ENCODE data around the gene LNPK. TPM values are rescaled to one million over a fixed set of nuclear protein-coding genes. Genes with fewer than 3 reads are reported as not detected.

LNPK gene
- total and polyA plus RNA-seq, 2 experiments from 2014 or later = 5.4 to 8.1 TPM

DNA sequence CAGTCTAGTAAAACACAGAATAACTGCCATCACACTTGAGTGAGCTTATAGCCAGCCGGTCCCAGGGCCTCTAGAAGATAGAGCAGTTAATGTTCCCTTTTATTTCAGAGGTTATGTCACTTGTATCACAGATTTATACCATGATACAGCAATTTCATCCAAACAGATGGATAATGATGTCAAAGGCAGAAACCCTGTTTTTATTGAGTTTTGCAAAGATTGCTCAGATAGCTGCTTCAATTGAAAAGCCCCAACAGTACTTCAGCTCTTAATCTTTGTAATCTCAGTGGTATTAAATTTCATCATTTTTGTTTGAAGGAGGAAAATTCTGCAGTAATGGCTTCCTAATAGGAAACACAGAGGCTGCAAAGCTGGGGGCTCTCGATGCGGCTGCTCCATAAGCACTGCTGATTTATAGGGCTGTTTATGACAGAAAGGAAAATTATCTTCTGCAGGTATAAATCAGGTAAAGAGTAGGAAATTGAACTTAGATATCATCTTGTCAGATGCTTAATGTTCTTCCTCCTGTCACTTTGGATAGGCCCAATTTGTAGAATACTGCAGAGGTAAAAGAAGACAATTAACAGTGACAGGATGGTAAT lies 112.3 kb downstream of the LNPK start:
- H3K36me3 ChIP-seq (ENCODE audit: insufficient read depth) = no peaks in the 10 kb centered on the region

More for the DNA sequence above, 112.3 kb downstream of the LNPK start:
- Histone ChIP-seq H3K4me1 (ENCODE audit: insufficient read depth) (peaks cover 3% of the 10 kb centered on the region; the same call in 1 of the 2 replicates), H3K4me2 (no peak overlapping the region), H3K27me3 (ENCODE audit: insufficient read depth) (no peaks in the 10 kb centered on the region), H3K79me2 (replicated peaks; ENCODE audit: insufficient read depth) (no peaks in the 10 kb centered on the region), H2AFZ (no peak overlapping the region; the same call in 1 of the 2 replicates), H3F3A (replicated peaks; ENCODE audit: low read depth) (no peaks in the 10 kb centered on the region), H3K4me3 (no peak overlapping the region), H3K27ac (ENCODE audit: low read depth) (no peak overlapping the region), H4K20me1 (replicated peaks; ENCODE audit: insufficient read depth) (no peaks in the 10 kb centered on the region), H3K9me2 (ENCODE audit: insufficient read depth) (no peaks in the 10 kb centered on the region)
- no peak for ATAC-seq
- H3K27me3 Mint-ChIP-seq (ENCODE audit: insufficient read depth, low read depth, poor library complexity) = no peaks in the 10 kb centered on the region
- H3K9me3 Mint-ChIP-seq = no peaks in the 10 kb centered on the region
- H3K4me1 Mint-ChIP-seq = peaks cover 4% of the 10 kb centered on the region; the same call in 1 of the 3 replicates
- TF ChIP-seq ZNF114 (CRISPR knock-in tag; IDR thresholded peaks at IDR 0.05) = no peak
- TF ChIP-seq CREB1 (CRISPR knock-in tag; IDR thresholded peaks at IDR 0.05; ENCODE audit: low read depth) = no peak
- TF ChIP-seq ETS1 (IDR thresholded peaks at IDR 0.05) = no peak
- TF ChIP-seq, protein P1, sequence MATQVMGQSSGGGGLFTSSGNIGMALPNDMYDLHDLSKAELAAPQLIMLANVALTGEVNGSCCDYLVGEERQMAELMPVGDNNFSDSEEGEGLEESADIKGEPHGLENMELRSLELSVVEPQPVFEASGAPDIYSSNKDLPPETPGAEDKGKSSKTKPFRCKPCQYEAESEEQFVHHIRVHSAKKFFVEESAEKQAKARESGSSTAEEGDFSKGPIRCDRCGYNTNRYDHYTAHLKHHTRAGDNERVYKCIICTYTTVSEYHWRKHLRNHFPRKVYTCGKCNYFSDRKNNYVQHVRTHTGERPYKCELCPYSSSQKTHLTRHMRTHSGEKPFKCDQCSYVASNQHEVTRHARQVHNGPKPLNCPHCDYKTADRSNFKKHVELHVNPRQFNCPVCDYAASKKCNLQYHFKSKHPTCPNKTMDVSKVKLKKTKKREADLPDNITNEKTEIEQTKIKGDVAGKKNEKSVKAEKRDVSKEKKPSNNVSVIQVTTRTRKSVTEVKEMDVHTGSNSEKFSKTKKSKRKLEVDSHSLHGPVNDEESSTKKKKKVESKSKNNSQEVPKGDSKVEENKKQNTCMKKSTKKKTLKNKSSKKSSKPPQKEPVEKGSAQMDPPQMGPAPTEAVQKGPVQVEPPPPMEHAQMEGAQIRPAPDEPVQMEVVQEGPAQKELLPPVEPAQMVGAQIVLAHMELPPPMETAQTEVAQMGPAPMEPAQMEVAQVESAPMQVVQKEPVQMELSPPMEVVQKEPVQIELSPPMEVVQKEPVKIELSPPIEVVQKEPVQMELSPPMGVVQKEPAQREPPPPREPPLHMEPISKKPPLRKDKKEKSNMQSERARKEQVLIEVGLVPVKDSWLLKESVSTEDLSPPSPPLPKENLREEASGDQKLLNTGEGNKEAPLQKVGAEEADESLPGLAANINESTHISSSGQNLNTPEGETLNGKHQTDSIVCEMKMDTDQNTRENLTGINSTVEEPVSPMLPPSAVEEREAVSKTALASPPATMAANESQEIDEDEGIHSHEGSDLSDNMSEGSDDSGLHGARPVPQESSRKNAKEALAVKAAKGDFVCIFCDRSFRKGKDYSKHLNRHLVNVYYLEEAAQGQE (IDR thresholded peaks at IDR 0.05; ENCODE audit: unreplicated experiment) = no peak
- no peak for TF ChIP-seq ZNF331 (CRISPR knock-in tag; IDR thresholded peaks at IDR 0.05; ENCODE audit: low read depth)
- TF ChIP-seq NANOG (IDR thresholded peaks at IDR 0.05; ENCODE audit: borderline replicate concordance) = no peak
- no peak for TF ChIP-seq EZH2 (IDR thresholded peaks at IDR 0.05; ENCODE audit: low read depth, unreplicated experiment)
- no peak for TF ChIP-seq STAT1 (IDR thresholded peaks at IDR 0.05; ENCODE audit: unreplicated experiment)
- no peak for TF ChIP-seq CTCF (conservative IDR thresholded peaks at IDR 0.05; ENCODE audit: low read depth in 2 of 2)
- TF ChIP-seq EZH2phosphoT487 (IDR thresholded peaks at IDR 0.05; ENCODE audit: unreplicated experiment) = no peak
- TF ChIP-seq ZNF462 (CRISPR knock-in tag; IDR thresholded peaks at IDR 0.05) = no peak
- TF ChIP-seq POLR2AphosphoS5 (IDR thresholded peaks at IDR 0.05; ENCODE audit: low read depth) = no peak
- no peak for TF ChIP-seq JUNB (IDR thresholded peaks at IDR 0.05; ENCODE audit: unreplicated experiment)
- H3K4me3 Mint-ChIP-seq = no peak overlapping the region
- no peaks in the 10 kb centered on the region for H3K36me3 Mint-ChIP-seq (ENCODE audit: low read depth)
- no peak overlapping the region for H3K27ac Mint-ChIP-seq
- DNase-seq (ENCODE audit: low spot score) = no peak
